MM.1S (cell line): ENCODE data around the gene ATF7IP2.

Experiments
- DNase-seq: peaks from one replicate; pipeline ENCODE4 v3.0.0-alpha.2; 2015
- H2AFZ ChIP-seq: fragments of 300-600 bp; sonication (generic); 2 replicates; pipeline ENCODE4 v1.6.0; 2016; ENCODE audit warnings: antibody characterized with exemption, low read length
- H3F3A ChIP-seq: fragments of 300-600 bp; sonication (generic); 2 replicates; pipeline ENCODE4 v1.6.1; 2016; ENCODE audit warnings: mild to moderate bottlenecking, antibody characterized with exemption, low read length, moderate library complexity, mixed read lengths; ENCODE audit not compliant: insufficient read depth
- H3K27ac ChIP-seq: fragments of 300-600 bp; sonication (generic); 2 replicates; pipeline ENCODE4 v1.5.1; 2016; ENCODE audit warnings: mild to moderate bottlenecking, low read length
- H3K27me3 ChIP-seq: fragments of 300-600 bp; sonication (generic); replicated peaks from 2 replicates; pipeline ENCODE4 v1.6.0; 2016; ENCODE audit warnings: low read length; ENCODE audit not compliant: insufficient read depth
- H3K36me3 ChIP-seq: fragments of 300-600 bp; sonication (generic); replicated peaks from 2 replicates; pipeline ENCODE4 v1.6.1; 2016; ENCODE audit warnings: mild to moderate bottlenecking, low read length, mixed read lengths; ENCODE audit not compliant: insufficient read depth
- H3K4me1 ChIP-seq: fragments of 300-600 bp; sonication (generic); 2 replicates; pipeline ENCODE4 v1.6.1; 2016; ENCODE audit warnings: low read length, mixed read lengths
- H3K4me2 ChIP-seq: fragments of 300-600 bp; sonication (generic); 2 replicates; pipeline ENCODE4 v1.6.0; 2016; ENCODE audit warnings: low read depth, low read length
- H3K4me3 ChIP-seq: fragments of 300-600 bp; sonication (generic); 2 replicates; pipeline ENCODE4 v1.5.1; 2016; ENCODE audit warnings: low read length, mixed read lengths
- H3K79me2 ChIP-seq: fragments of 300-600 bp; sonication (generic); 2 replicates; pipeline ENCODE4 v1.6.1; 2016; ENCODE audit warnings: mixed run types, low read length, mixed read lengths
- H3K9ac ChIP-seq: fragments of 300-600 bp; sonication (generic); 2 replicates; pipeline ENCODE4 v1.6.1; 2016; ENCODE audit warnings: low read length, mixed read lengths
- H3K9me2 ChIP-seq: fragments of 300-600 bp; sonication (generic); replicated peaks from 2 replicates; pipeline ENCODE4 v1.6.1; 2016; ENCODE audit warnings: mild to moderate bottlenecking, low read length, mixed read lengths; ENCODE audit not compliant: insufficient read depth
- H3K9me3 ChIP-seq: fragments of 300-600 bp; sonication (generic); replicated peaks from 2 replicates; pipeline ENCODE4 v1.6.1; 2016; ENCODE audit warnings: mild to moderate bottlenecking, low read length, mixed read lengths; ENCODE audit not compliant: insufficient read depth
- H4K20me1 ChIP-seq: fragments of 300-600 bp; sonication (generic); 2 replicates; pipeline ENCODE4 v1.6.1; 2016; ENCODE audit warnings: mild to moderate bottlenecking, low read length, moderate library complexity, mixed read lengths; ENCODE audit not compliant: insufficient read depth
- EZH2 ChIP-seq: fragments of 300-600 bp; sonication (generic); optimal IDR thresholded peaks from 2 replicates; pipeline ENCODE3; 2017; ENCODE audit warnings: low read depth, mild to moderate bottlenecking, antibody characterized with exemption, low read length, mixed read lengths
- EZH2phosphoT487 ChIP-seq: fragments of 300-600 bp; sonication (generic); IDR thresholded peaks from 2 replicates; pipeline ENCODE4 v1.6.1; 2018; ENCODE audit warnings: antibody characterized with exemption, low read length
- TF ChIP-seq, protein P1 (sequence below): fragments of 300-600 bp; sonication (generic); IDR thresholded peaks from 2 replicates; pipeline ENCODE4 v1.5.1; 2016; ENCODE audit warnings: antibody characterized with exemption, low read length, mixed read lengths

The ATF7IP2 gene, protein sequence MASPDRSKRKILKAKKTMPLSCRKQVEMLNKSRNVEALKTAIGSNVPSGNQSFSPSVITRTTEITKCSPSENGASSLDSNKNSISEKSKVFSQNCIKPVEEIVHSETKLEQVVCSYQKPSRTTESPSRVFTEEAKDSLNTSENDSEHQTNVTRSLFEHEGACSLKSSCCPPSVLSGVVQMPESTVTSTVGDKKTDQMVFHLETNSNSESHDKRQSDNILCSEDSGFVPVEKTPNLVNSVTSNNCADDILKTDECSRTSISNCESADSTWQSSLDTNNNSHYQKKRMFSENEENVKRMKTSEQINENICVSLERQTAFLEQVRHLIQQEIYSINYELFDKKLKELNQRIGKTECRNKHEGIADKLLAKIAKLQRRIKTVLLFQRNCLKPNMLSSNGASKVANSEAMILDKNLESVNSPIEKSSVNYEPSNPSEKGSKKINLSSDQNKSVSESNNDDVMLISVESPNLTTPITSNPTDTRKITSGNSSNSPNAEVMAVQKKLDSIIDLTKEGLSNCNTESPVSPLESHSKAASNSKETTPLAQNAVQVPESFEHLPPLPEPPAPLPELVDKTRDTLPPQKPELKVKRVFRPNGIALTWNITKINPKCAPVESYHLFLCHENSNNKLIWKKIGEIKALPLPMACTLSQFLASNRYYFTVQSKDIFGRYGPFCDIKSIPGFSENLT

DNA sequence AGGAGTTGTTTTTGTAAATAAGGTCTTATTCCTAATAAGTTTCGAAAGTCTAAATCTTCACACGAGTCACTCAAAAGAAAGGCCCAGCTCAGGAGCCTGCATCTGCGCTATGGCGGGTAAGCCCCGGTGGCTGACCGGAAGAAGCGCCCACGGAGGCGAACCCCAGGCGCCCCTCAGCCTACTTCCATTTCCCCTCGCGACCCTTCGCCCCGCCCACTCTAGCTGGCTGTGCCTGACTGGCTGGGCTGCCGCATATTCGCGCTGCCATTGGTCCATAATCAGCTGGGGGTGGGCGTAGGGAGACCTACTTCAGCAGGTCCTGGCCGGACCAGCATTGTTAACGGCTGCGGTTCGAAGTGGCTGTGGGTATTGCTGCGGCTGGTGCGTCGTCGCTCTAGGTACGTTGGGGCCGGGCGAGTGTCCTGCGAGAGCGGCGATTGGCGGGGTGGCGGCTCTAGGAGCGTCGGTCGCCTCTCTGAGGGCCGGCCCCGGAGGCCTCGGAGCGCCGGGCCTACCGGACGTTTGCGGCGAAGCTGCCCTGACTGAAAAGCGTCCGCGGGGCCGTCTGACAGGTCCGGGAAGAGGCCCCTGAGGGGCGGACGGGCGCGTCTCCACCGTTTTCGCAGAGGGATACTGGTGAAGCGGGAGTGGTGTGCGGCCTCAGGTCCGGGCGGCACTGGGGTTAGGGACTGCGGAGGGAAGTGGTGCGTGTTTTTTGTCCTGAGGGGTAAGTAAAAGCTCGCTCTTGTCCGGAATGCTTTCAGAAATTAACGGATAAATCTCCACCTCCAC lies at the start of gene ATF7IP2:
Gene ATF7IP2, plus strand, starts transcription at position 337 of the 792 bp plus-strand sequence. CDS start 44,560 bp downstream, outside the sequence.
- H2AFZ ChIP-seq = peak within 1 kb of the TSS; percentile 64
- H3K9ac ChIP-seq = peak within 1 kb of the TSS; percentile 61; the same call in 1 of the 2 replicates
- H4K20me1 ChIP-seq = no peaks in the 10 kb centered on the region
- H3K27ac ChIP-seq = peak within 1 kb of the TSS; percentile 38; the same call in 1 of the 2 replicates
- H3K4me3 ChIP-seq = peak within 1 kb of the TSS; percentile 64
- H3K4me2 ChIP-seq = peak within 1 kb of the TSS; percentile 53
- no peaks in the 10 kb centered on the region for H3K4me1 ChIP-seq
- no peaks in the 10 kb centered on the region for H3K79me2 ChIP-seq
- no peaks in the 10 kb centered on the region for H3K27me3 ChIP-seq
- H3K9me2 ChIP-seq = no peaks in the 10 kb centered on the region
- H3K9me3 ChIP-seq = no peaks in the 10 kb centered on the region
- no peaks in the 10 kb centered on the region for H3F3A ChIP-seq
- DNase-seq = peak; percentile 87
- TF ChIP-seq EZH2phosphoT487 = no peak
- TF ChIP-seq, protein P1, sequence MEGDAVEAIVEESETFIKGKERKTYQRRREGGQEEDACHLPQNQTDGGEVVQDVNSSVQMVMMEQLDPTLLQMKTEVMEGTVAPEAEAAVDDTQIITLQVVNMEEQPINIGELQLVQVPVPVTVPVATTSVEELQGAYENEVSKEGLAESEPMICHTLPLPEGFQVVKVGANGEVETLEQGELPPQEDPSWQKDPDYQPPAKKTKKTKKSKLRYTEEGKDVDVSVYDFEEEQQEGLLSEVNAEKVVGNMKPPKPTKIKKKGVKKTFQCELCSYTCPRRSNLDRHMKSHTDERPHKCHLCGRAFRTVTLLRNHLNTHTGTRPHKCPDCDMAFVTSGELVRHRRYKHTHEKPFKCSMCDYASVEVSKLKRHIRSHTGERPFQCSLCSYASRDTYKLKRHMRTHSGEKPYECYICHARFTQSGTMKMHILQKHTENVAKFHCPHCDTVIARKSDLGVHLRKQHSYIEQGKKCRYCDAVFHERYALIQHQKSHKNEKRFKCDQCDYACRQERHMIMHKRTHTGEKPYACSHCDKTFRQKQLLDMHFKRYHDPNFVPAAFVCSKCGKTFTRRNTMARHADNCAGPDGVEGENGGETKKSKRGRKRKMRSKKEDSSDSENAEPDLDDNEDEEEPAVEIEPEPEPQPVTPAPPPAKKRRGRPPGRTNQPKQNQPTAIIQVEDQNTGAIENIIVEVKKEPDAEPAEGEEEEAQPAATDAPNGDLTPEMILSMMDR = no peak
- TF ChIP-seq EZH2 = no peak
- H3K36me3 ChIP-seq = no peaks in the 10 kb centered on the region

DNA sequence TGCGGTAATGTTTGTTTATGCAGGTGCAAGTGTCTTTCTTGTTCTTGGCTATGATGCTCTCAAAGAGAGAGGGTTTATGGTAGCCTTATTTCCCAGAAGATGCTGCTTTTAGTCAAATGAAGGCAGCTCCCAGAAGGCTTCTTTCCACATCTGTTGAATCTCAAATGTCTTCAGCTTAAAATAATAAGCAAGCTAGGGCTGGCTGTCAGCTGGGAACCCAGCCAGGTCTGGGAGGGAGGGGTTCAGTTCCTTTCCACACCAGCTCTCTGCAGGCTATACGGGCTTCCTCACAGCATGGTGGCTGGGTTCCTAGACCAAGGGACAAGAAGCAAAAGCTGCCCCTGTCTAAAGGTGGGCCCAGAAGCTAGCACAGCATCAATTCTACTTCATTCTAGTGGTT lies 47.4 kb upstream of the ATF7IP2 start:
- H3K9me2 ChIP-seq = no peaks in the 10 kb centered on the region
- no peak for DNase-seq
- no peak overlapping the region for H3K4me3 ChIP-seq
- no peaks in the 10 kb centered on the region for H3K9me3 ChIP-seq
- H4K20me1 ChIP-seq = no peaks in the 10 kb centered on the region
- no peak overlapping the region for H3K27ac ChIP-seq
- no peaks in the 10 kb centered on the region for H3K4me1 ChIP-seq
- no peaks in the 10 kb centered on the region for H3K27me3 ChIP-seq
- H3K36me3 ChIP-seq = no peaks in the 10 kb centered on the region
- TF ChIP-seq EZH2 (no peak), EZH2phosphoT487 (no peak)
- TF ChIP-seq, protein P1 = no peak
- no peaks in the 10 kb centered on the region for H3K79me2 ChIP-seq
- H2AFZ ChIP-seq = no peak overlapping the region
- H3F3A ChIP-seq = no peaks in the 10 kb centered on the region
- no peak overlapping the region for H3K9ac ChIP-seq
- no peak overlapping the region for H3K4me2 ChIP-seq

DNA sequence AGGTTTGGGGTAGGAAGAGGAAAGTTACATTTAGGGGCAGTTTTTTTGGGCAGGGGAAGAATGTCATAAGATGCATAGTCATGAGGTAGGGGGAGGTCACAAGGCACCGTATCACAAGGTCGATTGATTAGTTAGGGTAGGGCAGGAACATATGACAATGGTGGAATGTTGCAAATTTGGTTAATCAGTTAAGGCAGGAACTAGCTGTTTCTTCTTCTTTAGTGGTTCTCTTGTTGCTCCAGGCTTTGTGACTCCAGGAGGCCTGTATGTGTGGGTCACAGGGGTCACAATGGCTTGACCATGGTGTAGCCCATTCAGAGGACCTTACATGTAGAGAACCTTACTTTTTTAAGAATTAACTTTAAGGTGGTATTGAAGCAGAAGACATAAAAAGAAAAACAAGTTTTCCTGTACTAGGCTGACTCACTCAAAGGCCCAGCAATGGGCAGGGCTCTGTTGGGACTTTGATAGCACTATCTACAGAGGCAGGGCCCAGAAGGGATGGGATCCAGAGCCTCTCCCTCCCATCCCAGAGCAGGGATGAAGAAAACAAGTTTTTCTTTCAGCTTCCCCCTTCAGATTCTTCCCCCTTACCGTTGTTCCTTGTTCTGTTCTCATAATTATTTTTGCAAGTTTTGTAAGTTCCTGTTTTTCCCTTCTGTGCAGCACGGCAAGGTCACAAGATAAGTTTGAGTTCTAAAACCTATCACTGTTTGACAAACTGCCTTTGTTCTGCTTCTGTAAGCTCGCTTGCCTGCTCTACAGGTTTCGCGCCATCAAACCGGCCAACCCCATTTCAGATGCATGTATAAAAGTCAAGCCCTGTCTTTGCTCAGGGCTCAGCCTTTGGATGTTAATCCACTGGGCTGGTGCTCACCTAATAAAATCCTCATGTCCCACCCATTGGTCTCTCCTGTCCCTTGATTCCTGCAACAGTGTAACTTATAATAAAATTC lies 45.8 kb upstream of the ATF7IP2 start:
- H2AFZ ChIP-seq = no peak overlapping the region
- H3K9me2 ChIP-seq = no peaks in the 10 kb centered on the region
- H3K9me3 ChIP-seq = no peaks in the 10 kb centered on the region
- no peaks in the 10 kb centered on the region for H4K20me1 ChIP-seq
- no peaks in the 10 kb centered on the region for H3K4me1 ChIP-seq
- H3K79me2 ChIP-seq = no peaks in the 10 kb centered on the region
- H3K4me2 ChIP-seq = no peak overlapping the region
- H3F3A ChIP-seq = no peaks in the 10 kb centered on the region
- no peak overlapping the region for H3K4me3 ChIP-seq
- DNase-seq = no peak
- no peak overlapping the region for H3K27ac ChIP-seq
- TF ChIP-seq EZH2 = no peak
- TF ChIP-seq, protein P1 = no peak
- no peak for TF ChIP-seq EZH2phosphoT487
- no peak overlapping the region for H3K9ac ChIP-seq
- no peaks in the 10 kb centered on the region for H3K36me3 ChIP-seq
- no peaks in the 10 kb centered on the region for H3K27me3 ChIP-seq
